PC-9 (cell line): ENCODE measurements around the gene ZNF613.

ENCODE experiments used
- CTCF ChIP-seq: fragments of 200-600 bp; sonication (generic); conservative IDR thresholded peaks from 2 replicates; pipeline ENCODE4 v1.6.1; 2017; ENCODE audit warnings: mixed run types, antibody characterized with exemption, mild to moderate bottlenecking, moderate library complexity
- EZH2 ChIP-seq: fragments of 200-600 bp; sonication (generic); IDR thresholded peaks from 2 replicates; pipeline ENCODE4 v1.8.0; 2017; ENCODE audit warnings: antibody characterized with exemption, low read depth

GRCh38 chr19:51887522-51888498 is 39.5 kb upstream of the ZNF613 start, which contains the start of gene ZNF577:
- TF ChIP-seq CTCF (no peak), EZH2 (no peak)
